Keratinocyte (primary cell): ENCODE measurements around the gene SIGLEC7.
"Not testable (repeated sequence)": the region's sequence is repeated elsewhere in the genome, so short reads cannot be mapped to it uniquely, and the experiment has no call there.

Source experiments
- CTCF ChIP-seq, 3 experiments: IDR thresholded peaks in 1 of 3; conservative IDR thresholded peaks in 1 of 3; optimal IDR thresholded peaks in 1 of 3; 2 replicates in 2 of 3; 3 replicates in 1 of 3; pipeline versions ENCODE3 to v1.5.1; 2011; ENCODE audit warnings: low read length in 3 of 3, mild to moderate bottlenecking in 3 of 3, moderate library complexity in 2 of 3, control low read depth in 1 of 3, inconsistent platforms in 1 of 3; ENCODE audit not compliant: insufficient read depth in 2 of 3; ENCODE audit errors: extremely low read depth in 1 of 3
- EZH2 ChIP-seq: IDR thresholded peaks from one replicate; pipeline ENCODE4 v1.6.1; 2012; ENCODE audit warnings: inconsistent platforms, mild to moderate bottlenecking, low read length, moderate library complexity

GRCh38 chr19:51142809-51143475 is 841 bp downstream of the SIGLEC7 start:
- TF ChIP-seq EZH2; CTCF (optimal IDR thresholded peaks at IDR 0.05 in 1 of 3, IDR thresholded peaks at IDR 0.05 in 1 of 3, conservative IDR thresholded peaks at IDR 0.05 in 1 of 3; ENCODE audit: extremely low read depth in 1 of 3, insufficient read depth in 2 of 3, low read length in 3 of 3): not testable (repeated sequence)
